ENCODE data around the gene TCF7.

TCF7 gene

DNA sequence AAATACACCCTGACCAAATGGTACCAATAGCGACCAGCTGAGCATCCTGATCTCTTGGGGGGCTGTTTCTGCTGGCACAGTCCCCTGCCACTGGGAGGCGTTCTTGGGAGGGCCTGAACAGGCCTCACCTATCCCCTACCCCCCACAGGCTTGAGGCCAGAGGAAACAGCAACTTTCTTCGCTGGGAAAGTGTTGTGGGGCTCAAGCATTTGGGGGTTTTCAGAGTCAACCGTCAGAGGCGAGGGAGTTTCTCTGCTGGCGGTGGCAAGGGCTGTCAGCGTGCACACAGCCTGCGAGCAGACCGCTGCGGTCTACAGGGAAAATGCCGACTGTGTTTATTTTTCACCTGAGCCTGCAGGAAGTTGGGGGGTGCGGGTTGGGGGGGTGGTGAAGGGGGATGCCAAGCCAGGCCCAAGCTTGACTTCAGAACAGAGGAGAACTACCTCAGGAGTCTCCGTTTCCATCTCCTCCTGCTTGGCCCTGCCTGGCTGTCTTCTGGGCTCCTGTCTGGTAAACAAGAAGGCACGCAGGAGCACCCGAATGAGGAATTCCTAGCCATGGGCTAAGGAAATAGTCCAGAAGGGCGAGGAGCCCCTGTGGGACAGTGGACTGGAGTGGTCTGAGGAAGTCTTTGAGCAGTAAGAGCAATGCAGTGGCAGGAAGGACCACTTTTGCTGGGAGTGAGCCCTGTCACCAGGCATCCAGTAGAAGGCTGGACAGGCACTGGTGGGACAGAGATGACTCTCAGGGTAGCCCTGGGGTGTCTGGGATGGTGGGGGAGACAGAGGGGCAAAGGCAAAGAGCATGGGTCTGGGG, 18.1 kb downstream of the TCF7 start:
- no peak for DNase-seq

DNA sequence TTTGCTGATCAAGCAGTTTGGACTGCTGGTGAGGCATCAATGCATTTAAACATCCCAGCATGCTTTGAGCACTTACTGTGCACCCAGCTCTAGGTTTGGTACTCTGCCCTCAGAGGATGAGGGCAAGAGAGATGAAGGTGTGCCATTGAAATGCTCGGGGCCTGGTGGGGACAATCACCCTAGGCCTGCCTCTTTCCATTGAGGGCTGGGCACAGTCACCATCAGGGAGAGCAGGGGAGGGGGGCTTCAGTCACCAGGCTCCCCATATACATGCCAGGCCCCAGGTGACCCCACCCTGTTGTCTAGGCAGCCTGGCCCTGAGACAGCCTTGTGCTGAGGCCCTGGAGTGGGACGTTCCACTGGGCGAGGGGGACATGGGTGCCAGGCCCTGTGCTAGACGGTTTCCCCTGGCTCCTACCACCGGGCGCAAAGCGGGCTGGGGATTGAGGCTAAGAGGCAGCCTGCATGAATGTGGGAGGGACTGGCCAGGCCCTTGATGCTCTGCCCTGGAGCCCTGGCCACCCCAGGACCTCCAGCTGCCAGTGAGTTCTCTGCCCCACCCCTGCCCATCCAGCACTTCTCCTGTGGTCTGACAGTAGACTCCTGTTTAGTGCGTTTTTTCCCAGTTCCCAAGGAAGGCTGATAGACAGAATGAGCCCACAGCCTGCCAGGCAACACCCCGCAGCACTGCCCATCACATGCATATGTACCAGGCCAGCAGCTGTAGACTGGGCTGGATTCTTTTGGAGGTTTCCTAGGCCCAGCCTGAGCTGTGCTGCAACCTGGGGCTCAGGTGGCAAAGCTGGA, 18.9 kb downstream of the TCF7 start:
- no peak for DNase-seq

DNA sequence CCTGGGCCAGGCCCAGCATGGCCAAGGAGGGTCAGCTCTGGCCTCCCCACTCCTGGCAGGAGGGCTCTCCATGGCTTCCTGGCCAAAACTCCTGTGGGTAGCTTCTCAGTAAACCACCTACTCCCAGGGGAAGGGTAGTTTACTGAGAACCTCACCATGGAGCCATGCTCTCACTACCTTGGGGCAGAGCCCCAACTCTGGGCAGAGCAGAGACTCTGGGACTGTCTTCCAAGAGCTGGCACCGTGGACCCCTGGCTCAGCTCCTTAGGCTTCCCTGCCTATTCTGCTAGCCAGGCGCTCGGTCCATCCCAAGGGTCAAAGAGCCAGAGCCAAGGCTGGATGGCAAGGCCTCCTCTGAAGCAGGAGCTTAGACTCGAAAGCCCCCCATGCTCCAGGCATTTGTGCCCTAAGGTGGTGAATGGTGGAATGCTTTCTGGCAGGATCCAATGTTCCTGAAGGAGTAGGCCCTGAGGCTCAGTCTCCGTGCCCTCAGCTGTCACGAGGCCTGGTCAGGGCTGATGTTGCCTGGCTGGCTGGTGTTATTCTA, 19.6 kb downstream of the TCF7 start:
- DNase-seq, result no peak

DNA sequence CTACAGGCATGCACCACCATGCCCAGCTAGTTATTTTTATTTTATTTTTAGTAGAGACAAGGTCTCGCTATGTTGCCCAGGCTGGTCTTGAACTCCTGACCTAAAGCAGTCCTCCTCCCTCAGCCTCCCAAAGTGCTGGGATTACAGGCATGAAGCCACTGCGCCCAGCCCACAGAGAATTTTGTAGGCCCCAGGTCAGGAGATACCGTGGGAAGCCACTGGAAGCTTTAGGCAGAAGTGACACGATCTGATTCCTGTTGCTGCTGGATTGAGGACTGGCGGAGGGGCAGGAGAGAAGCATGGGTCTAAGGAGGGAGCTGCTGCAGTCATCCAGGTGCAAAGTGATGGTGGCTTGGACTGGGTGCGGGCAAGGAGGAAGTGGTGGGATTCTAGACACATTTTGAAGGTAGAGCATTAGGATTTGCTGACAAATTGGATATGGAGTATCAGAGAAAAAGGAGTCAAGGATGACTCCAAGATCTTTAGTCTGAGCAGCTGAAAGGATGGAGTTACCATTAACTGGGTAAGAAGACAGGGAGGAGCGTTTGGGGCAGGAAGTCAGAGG, 20.7 kb downstream of the TCF7 start:
- no peak for DNase-seq

DNA sequence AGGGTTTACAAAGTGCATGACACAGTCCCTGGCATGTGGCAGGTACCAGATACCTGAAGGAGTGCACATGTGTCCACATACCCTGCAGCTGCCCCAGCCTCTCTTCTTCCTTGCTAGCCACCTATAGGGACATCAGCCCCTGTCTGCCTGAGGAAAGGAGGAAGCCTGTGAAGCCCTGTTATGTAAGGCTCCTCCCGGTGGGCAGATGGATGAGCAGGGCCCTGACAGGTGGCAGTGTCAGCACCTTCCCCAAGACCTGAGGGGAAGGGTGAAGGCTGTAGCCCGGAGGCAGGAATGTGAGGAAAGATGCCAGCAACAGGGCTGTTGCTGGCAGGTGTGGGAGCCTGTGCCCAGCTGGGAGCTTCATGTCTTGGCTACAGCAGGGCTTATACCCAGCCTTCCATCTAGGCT, 21.7 kb downstream of the TCF7 start:
- no peak for DNase-seq

DNA sequence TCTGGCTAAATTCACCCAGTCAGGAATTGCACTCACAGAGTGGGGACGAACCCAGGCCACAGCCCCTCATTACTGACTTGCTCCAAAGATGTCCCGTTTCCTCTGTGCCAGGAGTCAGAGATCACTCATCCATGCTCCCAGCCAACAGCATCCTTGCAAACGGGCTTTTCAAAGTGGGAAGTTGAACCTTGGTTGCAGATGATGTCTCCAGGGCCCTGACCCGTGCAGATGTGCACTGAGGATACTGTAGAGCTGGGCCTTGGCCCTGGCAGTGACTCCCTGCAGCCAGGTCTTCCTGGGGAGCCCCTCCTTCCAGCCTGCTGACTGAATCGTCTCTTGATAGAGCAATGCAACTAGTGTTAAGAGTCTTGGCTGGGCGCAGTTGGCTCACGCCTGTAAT, 22.3 kb downstream of the TCF7 start:
- DNase-seq, result no peak

DNA sequence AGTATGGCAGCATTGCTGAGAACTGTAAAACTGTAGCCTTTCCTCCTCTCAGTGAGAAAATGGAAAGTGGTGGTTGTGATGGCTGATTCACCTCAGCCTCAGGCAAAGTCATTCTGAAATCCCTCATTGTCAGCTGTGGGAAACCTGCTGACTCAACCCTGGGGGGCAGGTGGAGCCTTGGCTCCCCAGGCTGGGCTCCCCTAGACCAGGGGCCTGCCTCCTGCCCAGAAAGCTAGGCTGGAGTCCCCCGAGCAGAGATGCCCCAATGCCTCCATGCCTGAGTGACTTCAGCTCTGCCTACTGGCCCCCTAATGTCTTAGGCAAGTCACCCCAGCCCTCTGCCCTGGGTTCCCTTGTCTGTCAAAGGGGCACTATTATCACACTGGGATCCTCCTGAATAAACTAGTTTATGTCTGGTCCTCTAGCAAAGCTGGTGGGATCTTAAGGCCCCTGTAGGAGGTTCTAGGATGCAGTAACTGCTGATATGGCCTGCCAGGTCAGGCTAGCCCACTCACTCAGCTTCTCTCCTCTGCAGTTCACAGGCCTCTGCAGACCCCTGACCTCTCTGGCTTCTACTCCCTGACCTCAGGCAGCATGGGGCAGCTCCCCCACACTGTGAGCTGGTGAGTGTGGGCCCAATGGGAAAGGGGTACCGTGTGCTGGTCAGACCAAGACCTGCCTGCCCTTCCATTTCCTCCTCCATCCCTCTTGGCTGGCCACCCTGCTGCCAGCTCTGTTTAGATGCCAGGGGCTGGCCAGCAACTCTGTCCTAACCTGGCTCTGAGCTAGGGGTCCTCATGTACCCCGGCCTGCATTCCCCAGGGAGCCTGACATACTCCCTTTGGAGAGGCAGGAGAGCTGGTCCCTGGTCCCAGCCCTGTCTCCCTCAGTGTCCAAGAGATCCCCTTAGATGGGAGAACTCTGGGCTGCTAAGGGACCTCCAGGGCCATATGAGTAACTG, 24.2 kb downstream of the TCF7 start:
- peak; percentile 61 to 64 for DNase-seq

DNA sequence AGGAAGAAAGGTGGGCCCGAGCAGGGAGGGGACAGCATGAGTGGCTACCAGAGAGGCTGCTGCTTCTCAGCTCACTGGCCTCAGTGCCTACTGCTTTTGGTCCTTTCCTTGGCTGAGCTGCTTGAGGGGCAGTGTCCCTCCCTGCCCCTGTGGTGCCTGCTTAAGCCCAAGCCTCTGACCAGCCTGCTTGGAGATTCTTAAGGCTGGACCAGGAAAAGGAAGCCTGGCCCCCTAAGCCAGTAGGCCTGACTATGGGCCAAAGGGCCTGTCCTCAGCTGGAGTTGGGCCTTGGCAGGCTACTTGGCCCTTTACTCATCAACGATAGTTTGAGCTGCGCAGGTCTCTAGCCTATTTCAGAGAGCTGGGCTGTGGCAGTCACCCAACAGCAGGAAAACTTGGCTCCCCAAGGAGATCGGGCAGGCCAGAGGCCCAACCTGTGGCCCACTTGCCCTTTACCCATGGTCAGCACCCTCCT, 24.9 kb downstream of the TCF7 start:
- no peak for DNase-seq

DNA sequence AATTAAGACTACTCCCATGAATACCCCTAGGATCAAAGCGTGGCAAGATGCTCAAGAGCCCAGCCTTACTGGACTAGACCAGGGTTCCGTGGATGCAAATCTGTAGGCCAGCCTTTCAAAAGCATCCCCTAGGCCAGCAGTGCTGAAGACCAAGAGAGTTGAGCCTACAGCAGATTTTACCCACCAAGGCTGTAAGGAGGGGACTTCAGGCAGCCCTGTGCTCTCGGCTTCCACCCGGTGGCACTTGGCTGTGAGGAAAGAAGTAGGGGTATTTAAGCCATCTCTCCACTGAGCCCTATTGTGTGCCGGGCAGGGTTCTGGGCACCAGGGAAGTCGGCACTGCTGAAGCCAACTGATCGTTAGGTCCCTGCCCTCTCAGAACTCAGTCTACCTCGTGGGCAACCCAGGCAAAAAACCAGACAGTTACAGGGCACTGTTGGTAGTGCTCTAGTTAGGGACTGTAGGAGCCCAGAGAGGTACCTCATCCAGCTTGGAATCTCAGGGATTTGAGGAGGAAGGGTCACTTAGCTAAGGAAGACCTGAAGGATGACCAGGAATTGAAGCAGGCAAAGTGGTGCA, 25.5 kb downstream of the TCF7 start:
- no peak for DNase-seq

DNA sequence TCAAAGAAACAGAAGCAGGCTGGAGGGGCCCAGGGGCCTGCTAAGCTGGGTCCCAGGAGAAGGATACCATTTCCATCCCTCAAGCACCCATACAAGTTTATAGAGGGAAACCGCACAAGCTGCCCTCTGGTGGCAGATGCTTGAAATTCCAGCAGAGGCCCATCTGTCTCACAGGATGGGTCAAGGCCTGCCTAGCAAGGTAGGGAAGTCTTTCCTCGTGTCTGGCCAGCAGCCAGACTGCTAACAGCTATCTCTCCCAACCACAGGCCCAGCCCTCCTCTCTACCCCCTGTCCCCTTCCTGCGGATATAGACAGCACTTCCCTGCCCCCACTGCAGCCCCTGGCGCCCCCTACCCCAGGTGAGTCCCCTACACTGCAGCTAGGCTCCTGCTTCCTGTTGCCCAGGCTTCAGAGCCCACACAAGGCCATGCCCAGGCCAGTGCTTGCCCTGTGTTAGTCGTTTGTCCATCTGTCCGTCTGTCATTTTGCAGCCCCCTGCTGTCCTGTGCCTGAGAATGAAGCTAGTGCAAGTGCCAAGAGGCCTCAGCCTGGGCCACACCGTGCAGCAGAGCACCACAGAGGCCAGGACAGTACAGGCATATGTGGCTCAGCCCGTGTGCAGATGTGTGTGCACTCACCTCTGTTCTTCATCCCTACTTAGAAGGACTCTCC, 26.2 kb downstream of the TCF7 start:
- peak in 1 of 2 donors; percentile 60 for DNase-seq

DNA sequence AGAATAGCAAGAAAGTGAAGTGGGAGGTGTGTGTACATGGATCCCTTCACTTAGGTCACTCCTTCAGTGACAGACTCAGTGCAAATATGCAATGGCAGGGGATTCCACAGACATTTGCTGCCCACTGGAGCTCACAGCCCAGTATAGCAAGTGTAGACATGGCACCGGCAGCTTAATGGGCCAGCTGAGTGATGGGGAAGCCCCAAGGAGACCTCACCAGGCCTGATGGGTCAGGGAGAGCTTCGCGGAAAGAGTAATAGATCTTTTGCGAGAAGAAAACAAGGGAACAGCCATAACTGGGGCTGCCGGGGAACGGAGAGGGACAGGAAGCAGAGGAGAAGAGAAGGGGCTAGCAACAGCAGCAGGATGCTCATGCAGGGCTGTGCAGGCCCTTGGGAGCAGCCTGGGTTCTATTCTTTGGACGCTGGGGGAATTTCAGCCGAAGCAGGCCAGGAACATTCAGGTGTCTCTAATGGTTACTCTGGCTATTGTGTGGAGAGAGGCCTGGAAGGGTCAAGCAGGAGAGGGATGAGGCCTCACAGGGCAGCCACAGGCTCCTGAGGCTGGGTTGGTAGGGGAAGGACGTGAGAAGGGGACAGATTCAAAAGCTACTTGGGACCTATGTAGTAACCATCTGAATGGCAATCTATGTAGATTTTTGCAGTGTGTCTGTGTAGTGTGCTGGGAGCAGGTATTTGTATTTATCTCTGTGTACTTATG, 27.0 kb downstream of the TCF7 start:
- no peak for DNase-seq

DNA sequence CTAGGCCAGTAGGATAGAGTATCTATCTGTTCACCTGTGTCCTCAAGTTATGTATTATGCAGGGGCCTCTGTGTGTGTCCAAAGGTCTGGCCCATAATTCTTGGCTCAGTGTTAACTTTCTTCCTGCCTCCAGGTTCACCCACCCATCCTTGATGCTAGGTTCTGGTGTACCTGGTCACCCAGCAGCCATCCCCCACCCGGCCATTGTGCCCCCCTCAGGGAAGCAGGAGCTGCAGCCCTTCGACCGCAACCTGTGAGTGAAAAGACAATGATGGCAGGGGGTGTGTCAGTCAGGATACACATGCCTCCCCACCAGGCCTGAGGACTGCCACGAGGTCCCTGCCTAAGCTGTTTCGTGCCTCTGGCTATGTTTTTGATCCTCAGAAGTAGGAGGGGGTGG, 27.6 kb downstream of the TCF7 start:
- no peak for DNase-seq

DNA sequence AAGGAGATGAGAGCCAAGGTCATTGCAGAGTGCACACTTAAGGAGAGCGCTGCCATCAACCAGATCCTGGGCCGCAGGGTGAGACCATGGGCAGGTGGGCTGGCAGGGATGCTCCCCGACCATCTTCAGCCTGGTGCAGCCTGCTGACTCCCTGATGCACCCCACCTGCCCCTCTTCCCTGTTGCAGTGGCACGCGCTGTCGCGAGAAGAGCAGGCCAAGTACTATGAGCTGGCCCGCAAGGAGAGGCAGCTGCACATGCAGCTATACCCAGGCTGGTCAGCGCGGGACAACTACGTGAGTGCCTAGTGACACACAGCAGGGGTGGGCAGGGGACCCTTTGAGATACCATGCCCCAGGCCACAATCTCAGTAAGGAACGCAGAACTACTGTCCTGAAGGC, 28.3 kb downstream of the TCF7 start:
- no peak for DNase-seq

DNA sequence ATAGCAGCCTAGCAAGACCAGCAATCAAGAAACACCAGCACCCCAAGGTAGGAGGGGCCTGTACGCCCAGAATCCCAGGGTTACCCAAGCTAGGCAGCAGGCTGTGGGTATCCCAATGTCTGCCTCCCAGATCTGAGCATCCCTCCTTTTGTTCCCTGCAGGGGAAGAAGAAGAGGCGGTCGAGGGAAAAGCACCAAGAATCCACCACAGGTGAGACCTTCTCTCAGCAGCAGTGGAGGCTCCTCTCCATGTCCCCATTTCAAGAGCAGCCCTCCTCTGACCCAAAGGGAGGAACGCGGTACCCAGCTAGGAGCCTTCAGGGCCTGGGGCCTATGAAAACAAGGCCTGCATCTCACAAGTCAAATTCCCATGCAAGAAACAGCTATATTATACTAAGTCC, 28.9 kb downstream of the TCF7 start:
- no peak for DNase-seq

DNA sequence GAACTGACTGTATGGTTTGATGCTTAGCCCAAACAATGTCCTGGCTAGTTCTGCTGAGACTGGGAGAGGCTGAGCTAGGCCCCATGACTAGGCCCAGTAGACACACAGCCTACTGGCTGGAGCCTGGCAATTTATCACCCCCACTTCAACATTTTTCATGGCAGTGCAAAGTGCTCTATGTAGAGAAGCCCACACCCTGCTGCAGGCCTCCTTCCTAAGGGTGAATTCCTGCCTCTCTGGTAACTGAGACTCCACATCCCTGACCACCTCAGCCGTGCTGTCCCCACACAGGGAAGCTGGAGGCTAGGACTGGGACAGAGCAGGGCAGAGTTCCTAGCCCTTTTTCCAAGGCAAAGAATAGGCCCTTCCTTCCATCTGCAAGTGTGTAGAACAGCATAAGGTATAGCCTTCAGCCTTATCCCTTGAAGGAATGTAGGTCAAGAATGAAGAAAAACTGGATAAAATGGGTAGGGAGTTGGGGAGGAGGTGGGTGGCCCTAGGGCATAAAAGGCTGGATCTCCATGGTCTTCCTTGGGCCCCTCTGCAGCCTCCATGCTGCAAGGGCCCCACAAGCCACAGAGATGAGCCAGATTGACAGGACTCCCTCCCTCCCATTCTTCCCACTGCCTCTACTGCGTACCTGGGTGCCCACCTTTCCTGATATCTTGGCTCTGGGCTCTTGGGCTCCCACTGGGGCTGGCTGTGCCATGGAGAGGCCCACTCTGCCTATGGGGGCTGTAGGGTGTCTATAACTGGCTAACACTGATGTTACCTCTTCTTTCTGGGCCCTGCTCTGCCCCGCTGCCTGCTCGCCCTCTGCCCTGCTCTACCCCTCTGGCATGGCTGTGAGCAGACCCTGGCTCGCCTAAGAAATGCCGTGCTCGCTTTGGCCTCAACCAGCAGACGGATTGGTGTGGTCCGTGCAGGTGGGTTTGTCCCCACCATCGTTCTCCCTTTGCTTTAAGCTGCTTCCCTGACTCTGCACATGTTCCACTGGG, 29.8 kb downstream of the TCF7 start:
- DNase-seq, result no peak

DNA sequence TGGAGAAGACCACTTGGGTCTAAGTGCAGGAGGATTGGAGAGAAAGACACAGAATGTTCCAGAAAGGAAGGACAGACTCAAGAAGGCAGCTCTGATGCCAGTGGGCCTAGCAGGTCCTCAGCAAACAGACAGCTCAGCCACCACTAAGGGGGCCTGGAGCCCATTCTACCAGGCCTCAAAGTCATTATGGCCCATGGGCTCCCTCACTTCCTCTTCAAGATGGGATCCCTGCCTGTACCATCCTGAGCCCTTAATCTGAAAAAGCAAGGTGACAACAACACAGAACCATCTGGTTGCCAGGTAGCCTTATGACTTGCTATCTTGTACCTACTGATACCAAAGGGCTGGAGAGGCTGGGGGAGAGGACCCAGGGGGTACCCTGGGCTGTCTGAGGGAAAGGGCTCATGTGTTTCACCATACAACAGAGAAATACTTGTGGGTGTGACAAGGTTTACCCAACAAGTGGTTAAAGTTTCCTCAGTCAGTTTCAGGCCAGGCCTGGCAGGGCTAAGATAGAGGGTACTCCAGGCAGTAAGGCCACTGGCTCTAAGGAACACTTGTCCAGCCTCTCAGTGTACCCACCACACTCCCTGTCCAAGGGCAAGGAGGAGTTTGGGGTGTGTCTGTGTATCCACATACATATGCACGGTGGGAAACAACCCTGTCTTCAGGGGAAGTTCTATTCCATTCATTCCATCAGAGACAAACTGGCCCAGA, 30.7 kb downstream of the TCF7 start:
- no peak for DNase-seq

DNA sequence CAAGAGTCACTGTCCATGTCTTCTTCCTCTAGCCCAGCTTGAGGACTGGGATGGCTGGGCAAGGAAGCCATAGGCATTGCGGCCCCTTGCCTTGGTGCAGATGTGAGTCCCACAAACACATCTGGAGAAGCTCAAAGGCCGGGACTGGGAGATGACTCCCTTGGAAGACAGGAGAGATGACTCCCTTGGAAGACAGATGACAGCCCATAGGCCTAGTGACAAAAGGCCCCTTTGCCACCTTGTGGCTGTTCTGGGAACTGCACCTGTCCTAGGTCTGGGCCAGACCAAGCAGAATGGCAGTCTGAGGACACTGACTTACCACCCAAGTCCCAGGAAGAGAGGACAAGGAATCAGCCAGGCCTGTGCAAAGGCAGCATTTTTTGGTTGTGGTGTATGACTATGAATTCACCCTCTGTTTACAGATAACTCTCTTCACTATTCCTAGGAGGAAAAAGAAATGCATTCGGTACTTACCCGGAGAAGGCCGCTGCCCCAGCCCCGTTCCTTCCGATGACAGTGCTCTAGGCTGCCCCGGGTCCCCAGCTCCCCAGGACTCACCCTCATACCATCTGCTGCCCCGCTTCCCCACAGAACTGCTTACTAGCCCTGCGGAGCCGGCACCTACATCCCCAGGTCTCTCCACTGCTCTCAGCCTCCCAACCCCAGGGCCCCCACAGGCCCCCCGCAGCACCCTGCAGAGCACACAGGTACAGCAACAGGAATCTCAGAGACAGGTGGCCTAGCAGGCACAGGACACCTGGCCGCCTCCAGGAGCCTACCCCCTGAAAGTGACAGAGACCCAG, 31.5 kb downstream of the TCF7 start:
- peak; percentile 86 to 88 for DNase-seq

All from stimulated activated CD4-positive, alpha-beta T cell treated with anti-CD3 and anti-CD28 coated beads, Interleukin-2, amount 100 ng/mL, for 48 hours (primary cell).